Astrocyte (in vitro differentiated cells and primary cell): Measurements from ENCODE around the gene COA8. TPM values are rescaled to one million over a fixed set of nuclear protein-coding genes. Genes with fewer than 3 reads are reported as not detected.

Experiments
- DNase-seq: peaks from one replicate; pipeline ENCODE4 v3.0.0-alpha.2; 2010; ENCODE audit warnings: low read depth
- FAIRE-seq: peaks from 2 replicates; lab custom pipeline; 2011; peaks lifted over from hg19 to GRCh38; lab: Jason Lieb, UNC
- H2AFZ ChIP-seq: 2 replicates; pipeline ENCODE4 v1.6.0; 2012; ENCODE audit warnings: low read depth, low read length, inconsistent platforms
- H3K27ac ChIP-seq: 2 replicates; pipeline ENCODE4 v1.5.1; 2011; ENCODE audit warnings: low read depth, low read length, inconsistent platforms
- H3K27me3 ChIP-seq: 2 replicates; pipeline ENCODE4 v1.6.0; 2011; ENCODE audit warnings: low read length, inconsistent platforms; ENCODE audit not compliant: insufficient read depth
- H3K36me3 ChIP-seq: 2 replicates; pipeline ENCODE4 v1.5.1; 2011; ENCODE audit warnings: low read length, inconsistent platforms; ENCODE audit not compliant: insufficient read depth
- H3K4me1 ChIP-seq: 2 replicates; pipeline ENCODE4 v1.5.1; 2011; ENCODE audit warnings: low read length, inconsistent platforms; ENCODE audit not compliant: insufficient read depth
- H3K4me2 ChIP-seq: 2 replicates; pipeline ENCODE4 v1.6.0; 2012; ENCODE audit warnings: low read length, inconsistent platforms
- H3K4me3 ChIP-seq: 2 replicates; pipeline ENCODE4 v1.5.1; 2011; ENCODE audit warnings: low read depth, mild to moderate bottlenecking, low read length, inconsistent platforms; ENCODE audit not compliant: insufficient read depth
- H3K79me2 ChIP-seq: 2 replicates; pipeline ENCODE4 v1.6.0; 2012; ENCODE audit warnings: mild to moderate bottlenecking, low read length, inconsistent platforms; ENCODE audit not compliant: insufficient read depth
- H3K9ac ChIP-seq: 2 replicates; pipeline ENCODE4 v1.6.0; 2012; ENCODE audit warnings: mild to moderate bottlenecking, low read length, inconsistent platforms
- H3K9me3 ChIP-seq: 2 replicates; pipeline ENCODE4 v1.5.1; 2012; ENCODE audit warnings: low read depth, mild to moderate bottlenecking, low read length, inconsistent platforms; ENCODE audit not compliant: insufficient read depth
- H4K20me1 ChIP-seq: 2 replicates; pipeline ENCODE4 v1.6.0; 2012; ENCODE audit warnings: low read length, inconsistent platforms; ENCODE audit not compliant: insufficient read depth
- H3K27ac Mint-ChIP-seq: one replicate; pipeline ENCODE4 v1.8.0; 2021; ENCODE audit warnings: mild to moderate bottlenecking, mixed read lengths; ENCODE audit not compliant: unreplicated experiment
- H3K27me3 Mint-ChIP-seq: one replicate; pipeline ENCODE4 v1.8.0; 2021; ENCODE audit warnings: low read depth, mixed read lengths; ENCODE audit not compliant: unreplicated experiment
- H3K36me3 Mint-ChIP-seq: one replicate; pipeline ENCODE4 v1.8.0; 2021; ENCODE audit warnings: low read depth, mixed read lengths; ENCODE audit not compliant: unreplicated experiment
- H3K4me1 Mint-ChIP-seq: one replicate; pipeline ENCODE4 v1.8.0; 2021; ENCODE audit warnings: low read depth, mixed read lengths; ENCODE audit not compliant: unreplicated experiment
- H3K4me3 Mint-ChIP-seq: one replicate; pipeline ENCODE4 v1.8.0; 2021; ENCODE audit warnings: mild to moderate bottlenecking, moderate library complexity, mixed read lengths; ENCODE audit not compliant: unreplicated experiment
- H3K9me3 Mint-ChIP-seq: one replicate; pipeline ENCODE4 v1.8.0; 2021; ENCODE audit warnings: mild to moderate bottlenecking, mixed read lengths; ENCODE audit not compliant: unreplicated experiment
- CTCF ChIP-seq: IDR thresholded peaks from 2 replicates; pipeline ENCODE4 v1.5.1; 2011; ENCODE audit warnings: low read depth, mild to moderate bottlenecking, inconsistent platforms, low read length, moderate library complexity; ENCODE audit not compliant: insufficient read depth
- EZH2 ChIP-seq: IDR thresholded peaks from 2 replicates; pipeline ENCODE4 v1.6.1; 2012; ENCODE audit warnings: mild to moderate bottlenecking, low read length, inconsistent platforms; ENCODE audit not compliant: insufficient read depth
- total RNA-seq: library from RNA; stranded (reverse); gene quantifications from 2 replicates; pipeline ENCODE4 v1.2.1, GENCODE V29; 2021

Gene COA8
- total RNA-seq, 1 donor from 2014 or later, result 56.2 TPM

DNA sequence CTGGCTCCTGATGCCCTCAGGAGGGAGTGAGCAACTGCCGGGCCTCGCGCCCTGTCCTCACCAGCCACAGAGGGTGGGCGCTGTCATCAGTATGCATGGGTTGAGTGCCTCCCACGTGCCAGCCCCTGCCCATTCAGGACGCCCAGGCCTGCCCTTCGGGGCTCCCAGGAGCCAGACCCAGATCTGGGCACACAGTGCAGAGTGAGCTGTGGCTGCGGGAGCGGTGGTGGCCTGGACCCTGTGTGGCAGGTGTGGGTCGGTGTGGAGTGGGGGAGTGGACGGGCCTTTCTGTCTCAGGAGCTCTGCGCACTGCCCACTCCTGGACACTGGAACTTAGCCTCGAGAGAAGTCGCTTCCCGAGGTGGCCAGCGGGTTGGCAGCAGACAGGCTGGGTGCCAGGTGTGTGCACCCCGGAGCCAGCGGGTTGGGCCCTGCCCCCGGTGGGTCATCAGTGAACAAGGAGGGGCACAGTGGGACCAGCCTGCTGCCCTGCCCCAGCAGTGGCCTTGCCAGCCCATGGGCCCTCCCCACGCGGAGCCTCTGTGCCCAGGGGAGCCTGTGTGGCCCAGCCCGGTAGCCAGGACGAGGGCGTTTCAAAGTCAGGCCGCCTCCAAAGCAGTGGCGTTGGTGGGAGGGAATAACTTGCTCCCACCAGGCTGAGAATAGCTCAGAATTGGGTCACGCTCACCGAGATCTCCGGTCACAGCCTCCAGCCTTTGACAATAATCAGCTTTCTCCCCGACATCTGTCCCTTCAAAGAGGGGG lies 24.3 kb upstream of the COA8 start:
- H3K4me1 Mint-ChIP-seq, result peaks cover 7% of the 10 kb centered on the region
- Histone ChIP-seq H3K4me2 (no peak overlapping the region), H3K4me1 (peaks cover 28% of the 10 kb centered on the region)

GRCh38 chr14:103539056-103539825 lies 23.5 kb upstream of the COA8 start:
- H3K27me3 ChIP-seq, result no peaks in the 10 kb centered on the region
- peaks cover 7% of the 10 kb centered on the region for H3K4me1 Mint-ChIP-seq
- H2AFZ ChIP-seq, result no peak overlapping the region
- peaks cover 2% of the 10 kb centered on the region for H3K36me3 Mint-ChIP-seq
- TF ChIP-seq CTCF (no peak), EZH2 (no peak)
- H3K4me1 ChIP-seq, result peaks cover 28% of the 10 kb centered on the region
- no peak overlapping the region for H3K4me3 Mint-ChIP-seq
- H3K9ac ChIP-seq, result no peak overlapping the region
- H3K79me2 ChIP-seq, result no peaks in the 10 kb centered on the region
- no peaks in the 10 kb centered on the region for H3K9me3 Mint-ChIP-seq
- H3K27me3 Mint-ChIP-seq, result no peaks in the 10 kb centered on the region
- H3K4me3 ChIP-seq, result no peak overlapping the region
- peaks cover 16% of the 10 kb centered on the region for H4K20me1 ChIP-seq
- no peak overlapping the region for H3K4me2 ChIP-seq
- H3K36me3 ChIP-seq, result no peaks in the 10 kb centered on the region
- H3K27ac Mint-ChIP-seq, result peak overlapping the region; percentile 84
- DNase-seq (no peak), FAIRE-seq (no peak)
- H3K27ac ChIP-seq, result no peak overlapping the region
- H3K9me3 ChIP-seq, result no peaks in the 10 kb centered on the region

More for the DNA sequence above, 24.3 kb upstream of the COA8 start:
- Mint-ChIP-seq H3K36me3 (peaks cover 2% of the 10 kb centered on the region), H3K4me3 (no peak overlapping the region), H3K27me3 (no peaks in the 10 kb centered on the region), H3K27ac (no peak overlapping the region), H3K9me3 (no peaks in the 10 kb centered on the region)
- Histone ChIP-seq H3K27me3 (no peaks in the 10 kb centered on the region), H3K9me3 (no peaks in the 10 kb centered on the region), H2AFZ (no peak overlapping the region), H4K20me1 (peaks cover 16% of the 10 kb centered on the region), H3K4me3 (no peak overlapping the region), H3K36me3 (no peaks in the 10 kb centered on the region), H3K27ac (no peak overlapping the region), H3K9ac (no peak overlapping the region), H3K79me2 (no peaks in the 10 kb centered on the region)
- TF ChIP-seq EZH2, result no peak
- no peak for TF ChIP-seq CTCF
- FAIRE-seq (no peak), DNase-seq (no peak)
